ENCODE results near the gene CDH4.

GRCh38 chr20:61756966-61757677 is 505.1 kb downstream of the CDH4 start:
- TF ChIP-seq EP300 (IDR thresholded peaks at IDR 0.05) (no peak), CTCF (IDR thresholded peaks at IDR 0.05) (no peak), POLR2A (IDR thresholded peaks at IDR 0.05) (no peak)

Data from upper lobe of left lung (tissue), 4 donors.